GM12878 (cell line): Measurements from ENCODE around the gene RCHY1. TPM values are rescaled to one million over a fixed set of nuclear protein-coding genes. Genes with fewer than 3 reads are reported as not detected.

Experiments used
- ATAC-seq: fragments of 200-7000 bp; cut with Tn5 transposase; 3 replicates; pipeline ENCODE4 v1.9.1; 2020; ENCODE audit warnings: mild to moderate bottlenecking, moderate library complexity
- BruUV-seq: library from RNA; stranded (reverse); fragments of 400-500 nt; replicated peaks from 2 replicates; lab custom pipeline; 2021; lab: Mats Ljungman, UMichigan
- CTCF ChIA-PET: fragments of 300-600 bp; sonication (Branson Sonifier 250); formaldehyde crosslinking; extraction: SDS; loops from one replicate; lab custom pipeline; 2021; ENCODE audit warnings: inconsistent platforms; lab: Yijun Ruan, JAX
- POLR2A ChIA-PET: fragments of 350-600 bp; formaldehyde crosslinking; extraction: SDS; loops from one replicate; lab custom pipeline; 2021; ENCODE audit warnings: inconsistent platforms; lab: Charles Lee
- RAD21 ChIA-PET: fragments of 300-600 bp; sonication (Branson Sonifier 250); formaldehyde crosslinking; loops from one replicate; lab custom pipeline; 2023; ENCODE audit warnings: antibody characterized with exemption; ENCODE audit not compliant: unreplicated experiment; lab: Charles Lee
- SMC1A ChIA-PET: fragments of 300-600 bp; sonication (Branson Sonifier 250); formaldehyde crosslinking; loops from one replicate; lab custom pipeline; 2023; ENCODE audit not compliant: unreplicated experiment, uncharacterized antibody; lab: Charles Lee
- DNase-seq: peaks from one replicate; pipeline ENCODE4 v3.0.0-alpha.2; 2011; ENCODE audit warnings: low read depth, low spot score
- FAIRE-seq: peaks from 3 replicates; lab custom pipeline; 2011; peaks lifted over from hg19 to GRCh38; lab: Jason Lieb, UNC
- H2AFZ ChIP-seq: 2 replicates; pipeline ENCODE4 v1.6.0; 2011; ENCODE audit warnings: low read depth, low read length, control low read depth; ENCODE audit not compliant: control insufficient read depth
- H3K27ac ChIP-seq: 2 replicates; pipeline ENCODE4 v1.5.1; 2011; ENCODE audit warnings: control low read depth; ENCODE audit not compliant: control insufficient read depth, insufficient read depth
- H3K27me3 ChIP-seq, 2 experiments: replicated peaks in 1 of 2; 2 replicates each; pipeline versions ENCODE4 v1.6.0 to v1.6.1; 2011; ENCODE audit warnings: low read length in 1 of 2; ENCODE audit not compliant: control insufficient read depth in 2 of 2, insufficient read depth in 2 of 2
- H3K36me3 ChIP-seq, 2 experiments: 2 replicates each; pipeline ENCODE4 v1.5.1; 2011; ENCODE audit warnings: low read length in 1 of 2; ENCODE audit not compliant: control insufficient read depth in 2 of 2, insufficient read depth in 2 of 2
- H3K4me1 ChIP-seq: 2 replicates; pipeline ENCODE4 v1.6.1; 2011; ENCODE audit warnings: mild to moderate bottlenecking, low read length, moderate library complexity, mixed read lengths; ENCODE audit not compliant: control insufficient read depth, insufficient read depth
- H3K4me2 ChIP-seq: 2 replicates; pipeline ENCODE4 v1.6.0; 2011; ENCODE audit warnings: control low read depth; ENCODE audit not compliant: control insufficient read depth, insufficient read depth
- H3K4me3 ChIP-seq: fragments of 200-600 bp; sonication (generic); 2 replicates; pipeline ENCODE4 v1.5.1; 2016
- H3K79me2 ChIP-seq: 2 replicates; pipeline ENCODE4 v1.6.0; 2011; ENCODE audit warnings: low read length; ENCODE audit not compliant: control insufficient read depth, insufficient read depth
- H3K9ac ChIP-seq: 2 replicates; pipeline ENCODE4 v1.8.0; 2011; ENCODE audit warnings: low read length, control low read depth, mixed read lengths; ENCODE audit not compliant: control insufficient read depth, insufficient read depth
- H3K9me3 ChIP-seq: replicated peaks from 3 replicates; pipeline ENCODE4 v1.5.1; 2011; ENCODE audit warnings: mild to moderate bottlenecking, low read length; ENCODE audit not compliant: control insufficient read depth, insufficient read depth
- H4K20me1 ChIP-seq: 2 replicates; pipeline ENCODE4 v1.6.0; 2011; ENCODE audit not compliant: control insufficient read depth, insufficient read depth
- EED ChIP-seq: sonication (generic); IDR thresholded peaks from 2 replicates; pipeline ENCODE4 v1.6.1; 2016; ENCODE audit warnings: antibody characterized with exemption, low read depth
- FOS ChIP-seq: IDR thresholded peaks from 3 replicates; pipeline ENCODE4 v1.6.1; 2011; ENCODE audit warnings: borderline replicate concordance; ENCODE audit not compliant: insufficient read length; ENCODE audit errors: extremely low read depth
- HDAC2 ChIP-seq: fragments of 200-600 bp; sonication (generic); IDR thresholded peaks from 2 replicates; pipeline ENCODE4 v1.6.1; 2017
- IKZF1 ChIP-seq: fragments of 450-650 bp; conservative IDR thresholded peaks from 2 replicates; pipeline ENCODE4 v1.6.1; 2017; ENCODE audit warnings: antibody characterized with exemption, mild to moderate bottlenecking
- KDM1A ChIP-seq: fragments of 200-600 bp; sonication (generic); IDR thresholded peaks from 2 replicates; pipeline ENCODE4 v1.6.1; 2016; ENCODE audit warnings: borderline replicate concordance
- SMAD5 ChIP-seq: IDR thresholded peaks from 2 replicates; pipeline ENCODE4 v1.6.1; 2016; ENCODE audit warnings: antibody characterized with exemption, low read depth
- ZNF274 ChIP-seq: IDR thresholded peaks from one replicate; pipeline ENCODE4 v1.8.0; 2011; ENCODE audit not compliant: insufficient read length, insufficient read depth
- WGBS: methylation state at CpG from one replicate; pipeline ENCODE4 v1.1.6; 2016; ENCODE audit warnings: low lambda C conversion rate; ENCODE audit not compliant: insufficient replicate concordance, insufficient coverage; ENCODE audit errors: missing lambda C conversion rate; 5-methylcytosine and 5-hydroxymethylcytosine counted together
- in situ Hi-C: fragments of 300-500 bp; cut with MboI; formaldehyde crosslinking; loops from 9 replicates; pipeline ENCODE4 v1.14.3; 2018; ENCODE audit warnings: mixed read lengths
- intact Hi-C: fragments of 100-400 bp; cut with micrococcal nuclease; formaldehyde crosslinking; loops from one replicate; pipeline ENCODE4 v1.14.2; 2022; ENCODE audit not compliant: unreplicated experiment
- polyA plus RNA-seq, 11 experiments: library from polyadenylated mRNA; depleted of rRNA in 4 of 11; unstranded in 6 of 11; stranded (reverse) in 5 of 11; fragments of >200 nt; fragmentation: Nextera tagmentation in 4 of 11; fragmentation: Illumina TruSeq in 1 of 11; extraction: Ambion mirVana in 4 of 11; extraction: Trizol in 1 of 11; gene quantifications; 1 replicate in 1 of 11; 2 replicates in 10 of 11; pipeline versions ENCODE4 v1.2.1 to v1.2.3, GENCODE V29; 2011 to 2016; ENCODE audit warnings: inconsistent platforms in 2 of 11, missing spikeins in 2 of 11, low read depth in 1 of 11
- total RNA-seq, 4 experiments: library from RNA; depleted of rRNA in 3 of 4; stranded (reverse); fragments of >200 nt in 3 of 4; fragmentation: Illumina TruSeq in 1 of 4; extraction: Trizol in 1 of 4; gene quantifications; 2 replicates each; pipeline versions ENCODE4 v1.2.1 to v1.2.3, GENCODE V29; 2013 to 2021
- TF ChIP-seq, protein P1 (sequence below): IDR thresholded peaks from 2 replicates; pipeline ENCODE4 v1.6.1; 2012; ENCODE audit warnings: low read depth, low read length, improper control_type of control experiment

The RCHY1 gene
- total and polyA plus RNA-seq, 10 of the 15 experiments (the other 5 are each of a cell fraction or from before 2014, with no cell fraction given) = 12.0 to 50.6 (median 26.4) TPM

DNA sequence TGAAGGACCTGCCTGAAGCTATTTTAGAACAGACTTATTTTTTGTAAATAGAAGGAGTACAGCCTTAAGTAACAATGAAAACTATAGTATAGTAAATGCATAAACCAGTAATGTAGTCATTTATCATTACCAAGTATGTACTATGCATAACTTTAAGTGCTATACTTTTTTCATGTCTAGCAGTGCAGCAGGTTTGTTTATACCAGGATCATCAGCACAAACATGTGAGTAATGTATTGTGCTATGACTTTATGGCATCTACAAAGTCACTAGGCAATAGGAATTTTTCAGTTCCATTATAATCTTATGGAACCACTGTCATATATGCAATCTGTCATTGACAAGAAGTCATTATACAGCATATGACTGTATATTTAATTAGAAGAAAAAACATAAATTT, 38.2 kb upstream of the RCHY1 start:
- Histone ChIP-seq H4K20me1 (no peaks in the 10 kb centered on the region; the same call in 1 of the 2 replicates), H3K4me2 (no peak overlapping the region), H3K79me2 (no peaks in the 10 kb centered on the region), H3K9me3 (no peaks in the 10 kb centered on the region), H3K27me3 (no peaks in the 10 kb centered on the region), H3K4me1 (peaks cover 3% of the 10 kb centered on the region; the same call in 1 of the 2 replicates), H2AFZ (no peak overlapping the region), H3K4me3 (no peak overlapping the region), H3K27ac (no peak overlapping the region), H3K9ac (no peak overlapping the region), H3K36me3 (no peaks in the 10 kb centered on the region)
- ATAC-seq = no peak
- intact Hi-C loops (no loop called here), in situ Hi-C loops (no loop called here)
- TF ChIP-seq SMAD5 = no peak
- no TSS peak for BruUV-seq
- DNase-seq = no peak
- POLR2A ChIA-PET = no interaction called here
- SMC1A ChIA-PET = no interaction called here
- CTCF ChIA-PET = no interaction called here
- RAD21 ChIA-PET = no interaction called here
- no peak for FAIRE-seq

DNA sequence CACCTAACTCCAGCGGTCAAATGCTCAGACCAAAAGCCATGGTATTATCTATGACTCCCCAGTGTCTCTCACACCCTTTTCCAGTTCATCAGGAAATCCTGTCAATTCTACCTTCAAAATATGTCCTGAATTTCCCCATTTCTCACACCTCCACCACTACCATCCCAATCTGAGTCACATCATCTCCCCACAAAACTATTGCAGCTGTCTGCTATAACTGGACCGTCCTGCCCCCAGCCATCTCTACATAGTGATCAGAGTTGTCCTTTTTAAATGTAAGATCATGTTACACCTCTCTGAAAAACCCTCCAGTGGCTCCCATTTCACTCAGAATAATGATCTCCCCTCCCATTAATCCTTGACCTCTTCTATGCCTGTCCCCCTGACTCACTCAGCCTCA, 34.8 kb upstream of the RCHY1 start:
- POLR2A ChIA-PET = no interaction called here
- SMC1A ChIA-PET = no interaction called here
- no peak overlapping the region for H2AFZ ChIP-seq
- FAIRE-seq (no peak), DNase-seq (no peak), ATAC-seq (peak; percentile 42; the same call in 2 of the 3 replicates)
- H3K9me3 ChIP-seq = no peaks in the 10 kb centered on the region
- no peaks in the 10 kb centered on the region for H3K27me3 ChIP-seq
- RAD21 ChIA-PET = no interaction called here
- no peak overlapping the region for H3K4me3 ChIP-seq
- intact Hi-C loops (no loop called here), in situ Hi-C loops (no loop called here)
- H3K79me2 ChIP-seq = no peaks in the 10 kb centered on the region
- H4K20me1 ChIP-seq = no peaks in the 10 kb centered on the region
- CTCF ChIA-PET = no interaction called here
- H3K4me1 ChIP-seq = no peaks in the 10 kb centered on the region
- H3K36me3 ChIP-seq = no peaks in the 10 kb centered on the region
- no peak overlapping the region for H3K9ac ChIP-seq
- no peak for TF ChIP-seq FOS
- no peak for TF ChIP-seq KDM1A
- TF ChIP-seq HDAC2 = no peak
- TF ChIP-seq EED = no peak
- TF ChIP-seq, protein P1, sequence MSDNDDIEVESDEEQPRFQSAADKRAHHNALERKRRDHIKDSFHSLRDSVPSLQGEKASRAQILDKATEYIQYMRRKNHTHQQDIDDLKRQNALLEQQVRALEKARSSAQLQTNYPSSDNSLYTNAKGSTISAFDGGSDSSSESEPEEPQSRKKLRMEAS = no peak
- TF ChIP-seq ZNF274 = no peak
- no peak for TF ChIP-seq IKZF1
- TF ChIP-seq, all 136 proteins: peak for 0
- WGBS = 53% methylated on average over 2 of the region's 2 CpGs
- Histone ChIP-seq H3K27ac (no peak overlapping the region), H3K4me2 (no peak overlapping the region)
- no TSS peak for BruUV-seq
